Measurements from ENCODE around the gene PTGIS. TPM values are rescaled to one million over a fixed set of nuclear protein-coding genes. Genes with fewer than 3 reads are reported as not detected.
A peak's percentile ranks its signal among the peaks of the same experiment; 100 is the strongest.

PTGIS gene
- total RNA-seq, 6 experiments from 2014 or later, result 9.0 to 30.5 (median 13.7) TPM

- no peak overlapping the region for H3K4me3 ChIP-seq
- H3K27me3 ChIP-seq, result no peaks in the 10 kb centered on the region
- 73% methylated on average over 9 of the region's 10 CpGs for WGBS (ENCODE audit: insufficient coverage, low coverage, low lambda C conversion rate, missing lambda C conversion rate)
- H3K36me3 ChIP-seq, result no peaks in the 10 kb centered on the region
- H3K4me1 ChIP-seq, result peaks cover 0 to 30% (median 12%) of the 10 kb centered on the region in 4 donors
- no peak overlapping the region for H3K27ac ChIP-seq
- TF ChIP-seq, protein P1, sequence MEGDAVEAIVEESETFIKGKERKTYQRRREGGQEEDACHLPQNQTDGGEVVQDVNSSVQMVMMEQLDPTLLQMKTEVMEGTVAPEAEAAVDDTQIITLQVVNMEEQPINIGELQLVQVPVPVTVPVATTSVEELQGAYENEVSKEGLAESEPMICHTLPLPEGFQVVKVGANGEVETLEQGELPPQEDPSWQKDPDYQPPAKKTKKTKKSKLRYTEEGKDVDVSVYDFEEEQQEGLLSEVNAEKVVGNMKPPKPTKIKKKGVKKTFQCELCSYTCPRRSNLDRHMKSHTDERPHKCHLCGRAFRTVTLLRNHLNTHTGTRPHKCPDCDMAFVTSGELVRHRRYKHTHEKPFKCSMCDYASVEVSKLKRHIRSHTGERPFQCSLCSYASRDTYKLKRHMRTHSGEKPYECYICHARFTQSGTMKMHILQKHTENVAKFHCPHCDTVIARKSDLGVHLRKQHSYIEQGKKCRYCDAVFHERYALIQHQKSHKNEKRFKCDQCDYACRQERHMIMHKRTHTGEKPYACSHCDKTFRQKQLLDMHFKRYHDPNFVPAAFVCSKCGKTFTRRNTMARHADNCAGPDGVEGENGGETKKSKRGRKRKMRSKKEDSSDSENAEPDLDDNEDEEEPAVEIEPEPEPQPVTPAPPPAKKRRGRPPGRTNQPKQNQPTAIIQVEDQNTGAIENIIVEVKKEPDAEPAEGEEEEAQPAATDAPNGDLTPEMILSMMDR (IDR thresholded peaks at IDR 0.05), result no peak
- no peak for TF ChIP-seq POLR2A (IDR thresholded peaks at IDR 0.05)
- intact Hi-C loops (cut with DNase I), result no loop called here
- no peaks in the 10 kb centered on the region for H3K9me3 ChIP-seq
- ATAC-seq, result no peak
- DNase-seq, result no peak
Measured at GRCh38 chr20:49587111-49587570, 19.2 kb upstream of the PTGIS start.

DNA sequence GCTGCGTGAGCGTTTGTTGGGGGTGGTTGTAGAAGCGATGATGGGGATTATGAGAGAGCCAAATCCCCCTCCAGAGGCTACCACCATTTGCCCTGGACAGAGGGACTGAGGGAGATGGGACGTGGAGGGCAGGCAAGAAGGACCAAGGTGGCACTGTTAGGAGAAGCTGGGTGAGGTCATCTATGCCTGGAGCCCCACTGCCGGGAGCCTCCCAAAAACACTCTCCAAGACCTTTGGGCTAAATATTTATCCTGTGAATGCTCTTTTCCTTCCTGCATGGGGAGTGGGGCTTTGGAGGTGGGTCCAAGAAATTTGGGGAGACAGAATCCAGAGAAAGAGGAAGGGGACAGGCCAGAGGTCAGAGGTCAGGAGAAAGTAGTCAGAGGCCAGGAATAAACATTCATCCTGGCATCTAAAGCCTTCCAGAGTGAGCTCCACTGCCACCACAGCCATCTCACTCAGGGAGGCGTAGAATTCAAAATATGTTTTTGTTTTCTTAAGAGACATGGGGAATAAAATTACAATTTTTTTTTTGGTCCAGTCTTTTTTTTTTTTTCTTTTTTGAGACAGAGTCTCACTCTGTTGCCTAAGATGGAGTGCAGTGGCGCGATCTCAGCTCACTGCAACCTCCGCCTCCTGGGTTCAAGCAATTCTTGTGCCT is 17.8 kb upstream of the PTGIS start:
- H3K36me3 ChIP-seq, result no peaks in the 10 kb centered on the region
- no peaks in the 10 kb centered on the region for H3K27me3 ChIP-seq
- H3K27ac ChIP-seq, result peak overlapping the region in 1 of 3 donors; percentile 13
- WGBS (ENCODE audit: insufficient coverage, low coverage, low lambda C conversion rate, missing lambda C conversion rate), result 81% methylated on average over 9 of the region's 9 CpGs
- H3K4me3 ChIP-seq, result no peak overlapping the region
- DNase-seq (no peak), ATAC-seq (no peak)
- intact Hi-C loops (cut with DNase I), result no loop called here
- TF ChIP-seq POLR2A (IDR thresholded peaks at IDR 0.05), result no peak
- TF ChIP-seq, protein P1 (IDR thresholded peaks at IDR 0.05), result no peak
- H3K9me3 ChIP-seq, result no peaks in the 10 kb centered on the region
- H3K4me1 ChIP-seq, result peaks cover 0 to 30% (median 12%) of the 10 kb centered on the region in 4 donors

DNA sequence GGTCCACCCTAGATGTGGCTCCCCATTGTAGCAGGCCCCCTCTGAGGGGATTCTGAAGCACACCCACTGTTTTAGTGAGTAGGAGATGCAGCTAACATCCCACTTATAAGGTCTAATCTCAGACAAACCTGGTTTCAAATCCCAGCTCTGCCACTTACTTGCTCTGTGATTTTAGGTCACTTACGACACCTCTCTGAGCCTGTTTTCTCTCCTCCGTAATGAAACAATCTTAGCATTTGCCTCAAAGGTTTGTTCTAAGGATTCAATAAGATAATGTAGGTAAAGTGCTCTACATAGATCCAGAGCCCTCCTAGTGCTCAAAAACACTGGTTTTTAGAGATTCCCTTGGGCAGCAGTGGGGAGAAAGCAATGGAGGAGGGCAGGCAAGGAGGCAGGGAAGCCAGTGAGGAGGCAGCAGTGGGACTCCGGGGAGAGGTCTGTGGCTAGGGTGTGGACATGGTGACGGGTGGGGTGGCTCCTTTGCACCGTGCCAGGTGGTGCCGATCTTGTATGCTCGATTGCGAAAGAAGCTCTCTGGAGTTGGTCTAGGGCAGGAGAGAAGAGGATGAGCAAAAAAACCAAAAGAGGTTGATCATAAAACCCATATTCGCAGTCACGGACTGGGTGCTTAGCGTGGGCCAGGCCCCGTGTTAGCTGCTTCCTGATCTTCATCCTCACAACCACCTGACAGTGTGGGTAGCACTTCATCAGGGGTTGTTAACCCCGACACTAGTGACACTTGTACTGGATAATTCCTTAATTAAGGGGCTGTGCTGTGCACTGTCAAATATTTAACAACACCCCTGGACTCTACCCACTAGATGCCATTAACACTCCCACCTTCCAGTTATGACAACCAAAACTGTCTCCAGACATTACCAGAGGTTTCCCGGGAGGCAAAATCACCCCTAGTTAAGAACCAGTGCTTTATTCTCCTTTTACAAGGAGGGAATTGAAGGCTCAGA is 16.8 kb upstream of the PTGIS start:
- TF ChIP-seq, protein P1 (IDR thresholded peaks at IDR 0.05), result no peak
- peak; percentile 6 for TF ChIP-seq POLR2A (IDR thresholded peaks at IDR 0.05)
- Histone ChIP-seq H3K4me1 (peaks cover 0 to 30% (median 12%) of the 10 kb centered on the region in 4 donors), H3K27ac (peak overlapping the region; percentile 51 to 78 (median 69))

GRCh38 chr20:49583669-49584417 is 15.9 kb upstream of the PTGIS start:
- peak; percentile 85 to 93 (median 89) for ATAC-seq
- no peak overlapping the region for H3K4me3 ChIP-seq

More for the DNA sequence above, 16.8 kb upstream of the PTGIS start:
- intact Hi-C loops (cut with DNase I), result no loop called here
- Histone ChIP-seq H3K9me3 (no peaks in the 10 kb centered on the region), H3K27me3 (no peaks in the 10 kb centered on the region), H3K36me3 (no peaks in the 10 kb centered on the region), H3K4me3 (no peak overlapping the region)
- ATAC-seq (peak; percentile 57 to 67 (median 62)), DNase-seq (peak; percentile 63 to 82 (median 69))
- 32% methylated on average over 12 of the region's 14 CpGs for WGBS (ENCODE audit: insufficient coverage, low coverage, low lambda C conversion rate, missing lambda C conversion rate)

More at GRCh38 chr20:49583669-49584417, 15.9 kb upstream of the PTGIS start:
- Histone ChIP-seq H3K9me3 (no peaks in the 10 kb centered on the region), H3K36me3 (no peaks in the 10 kb centered on the region), H3K4me1 (peaks cover 0 to 30% (median 12%) of the 10 kb centered on the region in 4 donors), H3K27me3 (no peaks in the 10 kb centered on the region), H3K27ac (peak overlapping the region; percentile 51 to 78 (median 69))
- intact Hi-C loops (cut with DNase I), result no loop called here
- DNase-seq, result peak; percentile 85 to 94 (median 93)
- 6% methylated on average over 7 of the region's 12 CpGs for WGBS (ENCODE audit: insufficient coverage, low coverage, low lambda C conversion rate, missing lambda C conversion rate)
- TF ChIP-seq, protein P1 (IDR thresholded peaks at IDR 0.05), result no peak
- TF ChIP-seq POLR2A (IDR thresholded peaks at IDR 0.05), result peak; percentile 45

Data from right lobe of liver (tissue), 6 donors.